Measurements from ENCODE around the gene KLRG1.

Gene KLRG1

DNA sequence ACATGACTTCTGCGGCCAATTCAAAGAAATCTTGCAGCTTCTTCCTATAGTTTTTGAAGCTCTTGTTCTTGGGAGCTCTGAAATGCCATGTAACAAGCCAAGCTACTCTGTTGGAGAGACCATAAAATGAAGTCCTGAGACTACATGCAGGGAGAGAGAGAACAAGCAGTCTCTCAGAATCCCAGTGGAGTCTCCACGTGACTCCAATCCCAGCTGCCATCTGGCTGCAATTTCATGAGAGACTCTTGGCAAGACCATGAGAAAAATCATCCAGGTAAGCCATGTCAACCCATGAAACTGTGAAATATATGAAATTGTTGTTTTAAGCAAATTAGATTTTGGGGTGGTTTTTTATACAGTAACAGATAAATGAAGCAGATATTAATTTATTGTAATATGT, 54.4 kb downstream of the KLRG1 start:
- no peak for DNase-seq

DNA sequence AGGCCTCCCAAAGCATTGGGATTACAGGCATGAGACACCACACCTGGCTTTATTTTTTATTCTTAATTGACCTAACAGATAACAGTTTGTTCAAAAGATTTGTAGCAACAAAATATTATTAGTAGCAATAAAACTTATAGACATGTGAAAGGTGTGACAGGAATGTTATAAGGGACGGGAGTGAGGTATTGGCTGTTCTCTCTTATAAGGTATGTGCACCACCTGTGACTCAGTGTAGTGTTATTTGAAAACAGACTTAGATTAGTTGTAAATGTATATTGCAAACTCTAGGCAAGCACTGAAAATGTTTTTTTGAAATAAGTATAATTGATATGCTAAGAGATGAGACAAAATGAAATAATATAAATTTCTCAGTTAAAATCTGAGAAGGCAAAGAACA, 57.8 kb downstream of the KLRG1 start:
- no peak for DNase-seq

DNA sequence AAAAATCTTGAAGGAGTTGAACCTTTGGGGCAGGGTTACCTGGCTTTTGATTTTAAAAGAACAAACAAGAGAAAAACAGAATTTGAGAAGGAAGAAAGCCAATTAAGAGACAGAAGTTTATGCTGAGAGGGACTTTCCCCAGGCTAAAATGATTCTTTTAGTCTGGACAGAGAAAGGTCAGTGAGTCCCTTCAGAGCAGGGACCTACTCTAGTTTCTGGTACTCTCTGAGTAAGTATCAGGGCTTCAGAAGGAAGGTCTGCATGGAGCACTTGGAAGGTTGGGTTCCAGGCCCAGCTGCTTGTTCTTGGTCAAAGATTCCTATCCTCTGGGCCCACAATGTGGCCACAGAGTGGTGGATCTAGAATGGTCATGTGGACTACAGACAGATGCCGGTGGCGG, 59.6 kb downstream of the KLRG1 start:
- DNase-seq: no peak

GRCh38 chr12:9049520-9050133, 60.3 kb downstream of the KLRG1 start:
- DNase-seq: peak; percentile 8 to 23

- DNase-seq: no peak
Measured at GRCh38 chr12:9050521-9051157, 61.3 kb downstream of the KLRG1 start.

DNA sequence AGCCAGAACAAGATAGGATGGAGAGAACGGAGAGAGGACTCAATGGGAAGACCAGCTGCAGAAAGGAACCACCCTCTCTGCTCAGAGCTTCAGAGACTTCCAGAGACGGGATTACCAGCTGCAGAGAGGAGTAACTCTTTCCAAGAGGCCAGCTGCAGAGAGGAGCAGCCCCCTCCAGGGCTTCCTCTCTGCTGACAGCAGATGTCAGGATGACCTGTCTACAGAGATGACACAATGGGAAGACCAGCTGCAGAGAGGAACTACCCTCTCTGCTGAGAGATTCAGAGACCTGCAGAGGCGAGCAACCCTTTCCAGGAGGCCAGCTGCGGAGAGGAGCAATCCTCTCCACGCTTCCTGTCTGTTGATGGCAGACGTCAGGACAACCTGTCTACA, 61.8 kb downstream of the KLRG1 start:
- no peak for DNase-seq

- no peak for DNase-seq
Measured at GRCh38 chr12:9052610-9053009, 63.3 kb downstream of the KLRG1 start.
